T-helper 9 cell (primary cell): ENCODE results near the gene NSD2.
"Not testable (repeated sequence)": the region's sequence is repeated elsewhere in the genome, so short reads cannot be mapped to it uniquely, and the experiment has no call there.

ENCODE experiments used
- DNase-seq: peaks from one replicate; pipeline ENCODE4 v3.0.0-alpha.2; 2020
- total RNA-seq, 2 donors: gene quantifications; one replicate each; lab custom pipeline; 2026; lab: John Stamatoyannopoulos, UW

Gene NSD2
- 80.4 to 106 reads per million in 2 donors for total RNA-seq

DNA sequence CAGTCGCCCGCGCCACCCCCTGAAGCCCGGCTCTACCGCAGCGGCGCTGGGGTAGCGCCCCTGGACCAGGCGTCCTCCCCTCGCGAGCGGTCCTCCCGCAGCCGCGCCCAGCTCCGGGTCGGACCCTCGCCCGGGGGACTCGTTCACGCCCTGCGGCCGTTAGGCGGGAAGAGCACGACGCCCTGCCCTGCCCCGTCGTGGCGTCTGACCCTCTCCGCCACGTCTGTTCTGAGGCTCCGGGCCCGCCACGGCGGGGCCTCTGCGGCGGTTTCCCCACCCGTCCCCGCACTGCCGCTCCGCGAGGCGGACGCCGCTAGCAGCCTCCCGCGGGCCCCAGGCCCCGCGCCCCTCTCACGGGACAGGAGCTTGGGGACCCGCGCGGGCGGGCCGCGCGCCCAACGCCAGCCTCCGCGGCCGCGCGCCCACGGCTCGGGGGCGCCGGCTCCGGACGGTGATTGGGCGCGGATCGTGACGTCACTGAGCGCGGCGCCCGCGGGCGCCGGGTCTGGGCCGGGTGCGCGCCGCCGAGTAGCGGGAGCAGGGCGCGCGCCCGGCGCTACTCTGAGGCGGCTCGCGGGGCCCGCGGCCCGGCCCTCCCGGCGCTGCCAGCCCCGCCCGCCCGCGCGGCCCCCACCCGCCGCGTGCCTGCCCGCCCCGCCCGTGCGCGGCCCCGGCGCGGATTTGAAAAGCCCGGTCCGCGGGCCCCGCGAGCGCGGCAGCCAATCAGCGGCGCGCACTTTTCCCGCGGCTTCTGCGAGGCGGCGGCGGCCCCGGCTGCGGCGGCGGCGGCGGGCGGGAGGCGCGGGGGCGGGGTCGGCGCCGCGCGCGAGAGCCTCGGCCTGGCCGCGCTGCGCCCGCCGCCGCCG, at the start of gene NSD2:
Gene NSD2, plus strand, starts transcription at position 816 of the 866 bp plus-strand sequence. CDS start 29,262 bp downstream, outside the sequence.
- DNase-seq, result peak; percentile 89

DNA sequence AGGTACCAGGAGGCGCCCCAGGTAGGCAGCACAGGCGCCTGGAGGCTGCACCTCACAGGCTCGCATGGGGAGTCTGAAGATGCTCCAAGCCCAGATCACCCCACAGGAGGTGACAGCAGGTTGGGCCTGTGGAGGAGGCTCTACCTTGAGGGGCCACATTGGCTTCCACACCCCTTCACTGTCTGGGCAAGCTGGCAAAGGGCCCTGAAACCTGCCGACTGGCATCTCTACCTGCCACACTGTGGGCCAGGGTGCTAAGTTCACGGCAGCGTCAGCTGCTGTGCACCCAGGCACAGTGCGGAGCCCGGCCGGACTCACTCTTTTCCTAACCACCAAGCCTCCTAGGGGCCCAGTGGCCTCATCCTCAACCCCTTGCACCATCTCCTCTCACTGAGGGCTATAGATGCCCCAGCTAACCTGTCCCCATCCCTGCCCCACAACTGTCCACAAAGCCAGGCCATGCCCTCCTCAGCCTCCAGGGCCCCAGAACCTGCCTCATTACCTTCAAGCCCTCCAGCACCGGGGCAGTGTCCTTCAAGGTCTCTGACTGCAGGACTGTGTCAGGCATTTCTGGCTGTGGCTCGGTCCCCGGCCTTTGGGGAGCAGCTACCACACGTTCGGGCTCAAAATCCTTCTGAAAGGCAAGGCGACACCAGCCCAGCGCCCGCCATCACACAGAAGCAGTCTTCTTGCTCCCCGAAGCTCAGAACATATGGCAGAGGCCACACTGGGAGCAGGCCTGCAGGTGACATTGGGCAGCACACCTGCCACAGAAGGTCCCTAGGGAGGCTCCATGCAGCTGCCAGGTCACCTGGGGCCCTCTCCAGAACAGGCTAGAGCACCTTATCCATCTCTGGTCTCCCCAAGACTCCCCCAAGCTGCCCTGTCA, 49.3 kb upstream of the NSD2 start:
- no peak for DNase-seq

DNA sequence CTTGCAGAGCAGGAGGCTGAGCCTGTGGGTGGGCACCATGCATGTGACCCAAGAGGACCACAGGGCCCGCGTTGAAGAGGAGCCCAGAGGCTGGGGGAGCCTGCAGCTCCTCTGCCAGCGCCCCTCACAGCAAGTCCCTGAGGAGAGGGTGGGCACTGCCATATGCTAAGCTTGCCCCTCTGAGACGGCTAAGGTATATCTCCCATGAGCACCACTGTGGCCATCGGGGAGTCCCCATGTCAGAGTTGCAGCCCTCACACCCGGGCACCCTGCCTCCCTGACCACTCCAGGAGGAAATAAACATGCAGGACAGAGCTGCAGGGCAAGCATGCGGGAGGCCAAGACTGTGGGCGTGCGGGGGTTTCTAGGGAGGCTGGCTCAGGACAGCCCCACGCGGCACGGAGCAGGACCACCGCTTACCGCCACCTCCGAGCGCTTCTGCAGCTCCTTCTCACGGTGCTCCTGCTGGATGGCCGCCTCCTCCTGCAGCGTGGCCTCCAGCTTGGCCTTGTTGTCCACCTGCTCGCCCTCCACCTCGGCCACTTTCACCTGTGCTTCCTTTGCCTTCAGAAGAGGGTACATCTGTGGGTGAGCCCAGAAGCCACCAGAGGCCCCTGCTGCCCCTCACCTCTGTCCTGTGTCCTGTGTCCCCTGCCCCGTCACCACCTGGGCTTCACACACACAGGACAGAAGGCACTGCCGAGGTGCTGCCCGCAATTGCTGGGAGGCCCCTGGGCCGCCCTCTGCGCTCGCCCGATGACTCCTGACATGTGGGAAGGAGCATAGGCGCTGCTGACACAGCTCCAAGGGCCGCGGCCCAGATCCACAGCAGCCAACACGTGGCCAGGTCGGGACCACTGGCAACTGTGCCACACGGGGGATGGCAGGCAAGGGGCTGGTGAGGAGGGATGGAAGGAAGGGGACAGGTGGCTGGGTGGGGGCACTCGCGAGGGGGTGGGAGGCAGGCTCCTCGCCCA, 48.3 kb upstream of the NSD2 start:
- no peak for DNase-seq

DNA sequence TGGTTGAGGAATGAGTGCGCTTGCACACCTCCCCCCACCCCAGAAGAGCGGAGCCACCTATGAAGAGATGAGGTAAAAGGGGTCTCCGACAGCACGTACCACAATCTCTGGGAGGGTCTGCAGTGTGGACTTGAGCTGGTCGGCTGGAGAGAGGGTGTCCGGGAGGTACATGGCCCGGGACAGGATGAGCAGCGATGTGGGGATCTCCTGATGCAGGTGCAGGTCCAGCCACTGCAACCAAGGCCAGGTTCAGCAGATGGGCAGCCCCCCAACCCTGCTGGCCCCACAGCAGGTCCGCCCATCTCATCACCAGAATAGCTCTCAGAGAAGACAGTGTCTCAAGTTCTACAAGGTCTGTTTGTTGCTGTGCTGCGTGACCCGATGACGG, 47.7 kb upstream of the NSD2 start:
- no peak for DNase-seq

DNA sequence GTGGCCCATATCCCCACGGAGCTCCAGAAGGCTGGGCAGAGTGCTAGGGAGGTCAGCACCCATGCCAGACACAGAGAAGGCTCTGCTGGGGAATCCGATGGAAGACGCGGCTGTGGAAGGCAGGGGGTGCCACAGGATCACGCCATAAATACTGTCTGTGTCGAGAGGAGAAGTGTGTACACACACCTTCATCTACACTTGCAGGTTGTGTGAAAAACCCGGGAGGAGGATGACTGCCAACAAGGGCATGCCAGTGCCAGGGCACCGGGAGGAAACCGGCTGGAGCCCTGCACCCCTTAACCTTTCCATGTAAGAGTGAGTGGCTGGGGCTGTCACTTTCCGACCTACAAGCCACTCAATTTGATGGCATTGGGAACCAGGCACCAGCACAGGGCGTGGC, 46.4 kb upstream of the NSD2 start:
- no peak for DNase-seq

DNA sequence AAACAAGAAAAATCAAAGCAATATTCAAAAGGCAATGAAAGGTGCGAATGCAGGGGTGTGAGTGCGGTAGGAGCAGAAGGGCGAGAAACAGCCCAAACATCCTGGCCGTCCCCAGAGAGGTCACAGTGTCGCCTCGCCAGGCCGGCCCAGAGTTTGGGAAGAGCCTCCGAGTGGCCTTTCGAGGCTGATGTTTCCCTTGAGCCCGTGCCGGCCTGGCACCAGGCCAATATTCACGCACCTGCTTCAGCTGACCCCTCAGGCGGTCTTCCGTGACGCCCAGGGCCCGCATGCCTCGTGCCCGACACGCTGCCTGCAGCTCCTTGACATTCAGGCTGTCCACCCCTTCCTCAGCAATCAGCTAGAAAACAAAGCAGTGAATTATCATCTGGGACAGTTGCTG, 45.9 kb upstream of the NSD2 start:
- DNase-seq, result no peak

DNA sequence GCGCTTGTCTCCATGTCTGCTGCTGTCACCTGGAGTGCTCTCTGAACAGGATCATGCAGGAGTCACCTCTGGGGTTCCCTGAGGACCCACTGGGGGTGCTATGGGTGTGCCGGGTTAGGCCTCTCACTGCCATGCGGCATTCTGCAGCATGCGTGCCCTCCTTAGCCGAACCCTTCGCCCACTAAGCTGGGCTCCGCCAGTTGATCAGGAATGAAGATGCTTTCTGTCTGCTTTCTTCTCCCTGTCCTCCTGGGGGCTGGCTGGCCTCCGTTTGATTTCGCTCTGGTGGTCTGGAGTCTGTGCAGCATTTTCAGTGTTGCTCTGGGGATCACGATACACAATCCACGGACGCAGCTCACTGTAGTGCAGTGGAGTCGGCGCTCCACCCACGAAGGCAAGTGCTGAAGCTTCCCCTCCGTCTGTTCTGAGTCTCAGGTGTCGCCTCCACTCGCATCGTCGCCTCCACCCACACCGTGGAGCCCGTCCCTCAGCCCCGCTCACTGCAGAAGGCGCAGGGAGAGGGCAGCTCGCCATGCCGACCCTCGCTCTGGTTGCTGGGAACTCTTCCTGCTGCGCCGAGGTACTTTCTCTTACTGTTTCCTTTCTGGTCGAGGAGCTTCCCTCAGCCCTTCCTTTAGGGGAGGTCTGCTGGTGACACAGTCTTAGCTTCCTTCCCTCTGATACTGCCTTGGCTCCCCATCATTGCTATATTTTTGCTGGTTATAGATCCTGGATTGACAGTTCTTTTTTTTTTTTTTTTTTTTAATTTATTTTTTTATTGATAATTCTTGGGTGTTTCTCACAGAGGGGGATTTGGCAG, 44.5 kb upstream of the NSD2 start:
- no peak for DNase-seq

DNA sequence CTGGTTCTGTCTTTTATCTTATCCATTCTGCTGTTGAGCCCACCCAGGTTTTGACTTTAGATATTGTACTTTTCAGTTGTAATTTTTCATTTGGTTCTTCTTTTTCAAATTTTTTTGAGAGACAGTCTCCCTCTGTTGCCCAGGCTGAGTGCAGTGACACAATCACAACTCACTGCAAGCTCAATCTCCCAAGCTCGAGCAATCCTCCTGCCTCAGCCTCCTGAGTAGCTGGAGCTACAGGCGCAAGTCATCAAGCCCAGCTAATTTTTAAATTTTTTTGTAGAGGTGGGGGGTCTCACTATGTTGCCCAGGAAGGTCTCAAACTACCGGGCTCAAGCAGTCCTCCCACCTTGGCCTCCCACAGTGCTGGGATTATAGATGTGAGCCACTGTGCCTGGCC, 41.0 kb upstream of the NSD2 start:
- no peak for DNase-seq

DNA sequence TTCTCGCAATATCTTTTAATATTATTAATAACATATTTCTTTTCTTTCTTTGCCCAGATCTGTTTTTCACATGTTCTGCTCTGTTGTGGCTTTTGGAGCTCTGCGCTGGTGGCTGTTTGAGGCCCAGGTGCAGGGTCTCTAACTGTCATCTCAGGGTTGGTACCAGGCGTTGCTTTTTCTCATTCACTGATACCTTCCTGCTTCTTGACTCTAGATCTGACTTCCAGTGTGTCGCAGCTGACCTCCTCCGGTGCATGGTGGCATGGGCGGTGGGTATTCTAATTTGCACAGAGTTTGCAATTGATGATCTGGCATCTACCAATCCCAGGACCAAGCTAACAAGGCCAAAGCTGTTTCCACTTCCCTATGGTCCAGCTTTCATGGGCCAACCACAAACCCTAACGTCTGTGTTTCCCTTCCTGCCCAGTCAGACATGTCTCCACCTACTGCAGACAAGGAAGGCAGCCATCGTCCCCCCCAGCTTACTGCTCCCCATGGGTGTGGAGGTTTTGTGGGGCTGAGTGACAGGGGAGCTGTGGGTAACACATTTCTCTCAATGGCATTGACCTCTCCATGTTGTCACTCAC, 40.5 kb upstream of the NSD2 start:
- no peak for DNase-seq

DNA sequence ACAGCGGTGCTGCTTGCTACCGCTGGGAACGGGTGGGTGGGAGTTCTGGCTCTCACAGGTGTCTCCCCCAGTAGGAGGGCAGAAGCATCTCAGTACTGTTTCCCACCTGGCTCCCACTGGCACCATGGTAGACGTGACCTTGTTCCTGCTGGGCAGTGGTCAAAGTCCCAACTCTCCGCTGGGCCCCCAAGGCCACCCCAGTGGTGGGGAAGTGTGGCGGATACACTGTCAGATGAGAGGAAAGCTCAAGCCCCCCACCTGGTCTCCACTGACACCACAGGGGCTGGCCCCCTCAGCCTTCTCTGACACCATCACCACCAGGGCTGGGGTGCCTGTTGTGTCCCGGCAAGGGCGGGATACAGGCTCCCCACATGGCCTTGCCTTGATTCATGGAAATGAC, 39.9 kb upstream of the NSD2 start:
- DNase-seq, result no peak

DNA sequence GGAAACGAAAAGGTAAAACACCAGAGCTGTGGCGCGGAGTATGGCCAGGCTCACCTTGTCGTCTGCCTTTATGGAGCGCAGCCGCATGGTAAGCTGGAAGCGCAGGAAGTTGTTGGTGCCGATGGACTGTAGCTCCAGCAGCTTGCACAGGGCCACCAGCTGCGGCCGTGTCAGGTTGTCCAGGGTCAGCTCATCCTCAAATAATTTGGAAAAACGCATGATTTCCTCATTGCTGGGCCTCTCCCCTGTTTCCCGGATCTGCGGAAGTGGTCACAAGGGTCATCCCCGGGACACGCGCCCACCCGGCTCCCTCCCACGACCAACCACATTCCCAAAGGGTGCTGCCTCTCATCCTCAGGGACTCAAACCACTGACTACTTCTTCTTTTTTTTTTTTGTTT, 38.5 kb upstream of the NSD2 start:
- DNase-seq, result no peak

DNA sequence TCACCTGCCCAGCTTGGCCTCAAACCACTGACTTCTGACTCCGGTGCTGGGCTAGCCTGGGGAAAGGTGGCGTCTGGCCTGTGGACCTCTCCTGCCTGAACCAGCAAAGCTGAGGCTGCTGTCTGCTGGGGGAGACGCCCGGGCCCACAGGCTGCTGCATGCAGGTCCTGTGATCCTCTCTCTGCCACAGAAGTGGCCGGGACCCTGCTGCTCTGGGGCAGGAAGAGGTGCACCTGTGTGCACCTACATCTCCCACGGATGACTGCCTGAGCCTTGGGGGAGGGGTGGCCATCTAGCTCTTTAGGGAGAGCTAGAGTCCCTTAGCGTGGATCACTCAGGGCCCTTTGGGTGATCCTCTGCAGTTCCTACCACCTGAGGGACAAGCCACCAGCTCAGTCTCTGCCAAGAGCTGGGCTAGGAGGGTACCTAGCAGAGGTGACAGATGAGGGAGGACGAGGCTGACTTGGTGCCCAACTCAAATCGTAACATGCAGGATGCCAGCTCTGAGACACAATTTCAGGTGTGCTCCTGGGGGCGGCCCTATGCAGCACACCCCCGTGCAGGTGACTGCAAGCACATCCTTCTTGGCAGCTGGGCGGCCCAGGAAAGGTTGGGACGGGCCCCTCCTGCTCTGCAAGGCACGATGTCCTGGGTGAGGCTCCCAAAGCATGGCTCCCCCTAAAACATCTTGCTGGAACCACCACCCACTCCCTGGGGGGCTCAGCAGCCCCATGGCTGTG, 37.7 kb upstream of the NSD2 start:
- DNase-seq, result no peak

DNA sequence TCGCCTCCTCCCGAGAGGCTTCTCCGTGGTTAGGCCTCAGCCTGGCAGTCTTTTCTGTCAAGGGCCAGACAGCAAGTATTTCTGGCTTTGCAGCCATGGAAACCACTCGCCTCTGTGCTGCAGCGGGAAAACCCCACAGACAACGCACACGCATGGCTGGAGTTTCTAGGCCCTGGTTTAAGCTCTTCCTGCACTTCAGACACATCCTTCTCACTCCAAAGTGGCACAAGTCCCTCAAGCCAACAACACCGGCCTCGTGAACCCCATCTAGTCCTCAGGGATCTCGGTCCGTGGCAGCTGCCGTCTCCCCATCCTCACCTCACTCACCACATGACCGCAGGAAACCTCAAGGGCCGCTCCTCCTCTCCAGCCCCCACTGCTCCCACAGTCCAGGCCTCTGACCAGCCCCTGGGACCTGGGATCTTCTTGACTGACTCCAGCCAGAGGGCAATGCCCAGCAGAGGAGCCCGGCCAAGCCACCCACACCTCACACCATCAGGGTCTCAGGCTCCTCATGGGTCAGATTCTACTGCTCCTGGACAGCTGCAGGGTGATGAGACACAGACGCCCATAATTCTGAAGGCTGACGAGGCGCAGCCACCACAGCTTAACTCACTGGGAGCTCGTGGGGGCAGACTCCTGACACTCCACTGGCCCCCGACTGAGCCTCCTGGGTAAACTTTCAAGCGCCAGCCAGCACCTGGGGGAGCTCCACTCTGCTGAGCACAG, 37.0 kb upstream of the NSD2 start:
- DNase-seq, result no peak

DNA sequence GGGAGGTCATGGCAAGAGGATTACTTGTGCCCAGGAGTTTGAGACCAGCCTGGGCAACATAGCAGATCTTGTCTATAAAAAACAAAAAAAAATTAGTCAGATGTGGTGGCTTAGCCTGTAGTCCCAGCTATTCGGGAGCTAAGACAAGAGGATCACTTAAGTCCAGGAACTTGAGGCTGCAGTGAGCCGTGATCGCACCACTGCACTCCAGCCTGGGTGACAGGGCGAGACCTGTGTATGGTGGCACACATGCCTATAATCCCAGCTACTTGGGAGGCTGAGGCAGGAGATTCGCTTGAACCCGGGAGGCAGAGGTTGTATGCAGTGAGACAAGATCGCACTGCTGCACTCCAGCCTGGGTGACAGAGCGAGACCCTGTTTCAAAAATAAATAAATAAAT, 35.4 kb upstream of the NSD2 start:
- DNase-seq, result not testable (repeated sequence)

DNA sequence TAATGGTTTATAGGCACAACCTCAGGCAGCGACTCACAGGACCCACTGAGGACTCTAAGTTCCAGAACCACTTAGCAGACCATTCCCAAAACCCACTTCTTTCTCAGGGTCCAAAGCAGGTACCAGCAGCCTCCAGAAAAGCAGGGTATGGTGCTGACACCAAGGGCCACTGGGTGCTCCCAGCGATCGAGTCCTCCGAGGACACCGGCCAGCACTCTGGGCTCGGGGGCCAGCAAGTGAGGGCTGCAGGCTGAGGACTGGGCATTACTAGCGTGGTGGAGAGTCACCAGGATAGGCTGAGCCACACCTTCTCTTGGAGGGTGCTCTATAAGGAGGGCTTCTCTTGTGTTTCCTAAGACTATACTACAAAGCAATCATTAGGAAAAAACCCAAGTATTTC, 34.5 kb upstream of the NSD2 start:
- no peak for DNase-seq

DNA sequence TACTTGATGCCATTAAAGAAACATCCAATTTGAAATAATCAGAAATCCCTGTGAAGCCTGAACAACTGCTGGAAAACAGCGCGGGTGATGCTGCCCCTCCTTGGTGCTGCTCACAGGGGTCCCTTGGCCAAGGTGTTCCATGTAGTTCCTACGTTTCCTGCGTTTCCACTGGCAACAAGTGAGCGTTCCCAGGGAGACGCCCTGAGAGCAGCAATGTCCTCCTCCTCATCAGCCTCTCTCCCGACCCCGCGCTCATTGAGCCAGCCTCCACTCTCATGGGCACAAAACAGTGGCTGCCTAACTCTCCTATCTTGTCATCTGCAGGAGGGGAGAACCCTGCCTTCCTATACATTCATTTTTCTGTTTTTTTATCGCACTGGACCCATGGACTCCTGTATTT, 34.1 kb upstream of the NSD2 start:
- no peak for DNase-seq

DNA sequence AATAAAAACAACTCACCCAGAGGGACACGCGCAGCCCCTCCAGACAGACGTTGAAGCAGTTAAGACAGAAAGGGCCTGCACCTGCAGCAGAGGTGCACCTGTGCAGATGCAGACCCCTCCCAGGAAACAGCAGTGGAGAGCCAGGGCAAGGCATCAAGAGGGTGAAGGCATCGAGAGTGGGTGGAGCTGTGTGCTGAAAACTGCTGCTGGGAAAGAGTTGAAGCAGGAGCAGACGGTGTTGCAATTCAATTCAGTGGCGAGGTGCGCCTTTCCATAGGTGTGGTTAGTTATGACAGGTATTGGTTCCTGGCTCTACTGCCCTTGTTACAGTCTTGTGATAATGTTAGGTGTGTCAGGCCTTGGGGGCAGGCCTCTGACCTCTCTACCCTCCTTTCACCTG, 31.9 kb upstream of the NSD2 start:
- no peak for DNase-seq

DNA sequence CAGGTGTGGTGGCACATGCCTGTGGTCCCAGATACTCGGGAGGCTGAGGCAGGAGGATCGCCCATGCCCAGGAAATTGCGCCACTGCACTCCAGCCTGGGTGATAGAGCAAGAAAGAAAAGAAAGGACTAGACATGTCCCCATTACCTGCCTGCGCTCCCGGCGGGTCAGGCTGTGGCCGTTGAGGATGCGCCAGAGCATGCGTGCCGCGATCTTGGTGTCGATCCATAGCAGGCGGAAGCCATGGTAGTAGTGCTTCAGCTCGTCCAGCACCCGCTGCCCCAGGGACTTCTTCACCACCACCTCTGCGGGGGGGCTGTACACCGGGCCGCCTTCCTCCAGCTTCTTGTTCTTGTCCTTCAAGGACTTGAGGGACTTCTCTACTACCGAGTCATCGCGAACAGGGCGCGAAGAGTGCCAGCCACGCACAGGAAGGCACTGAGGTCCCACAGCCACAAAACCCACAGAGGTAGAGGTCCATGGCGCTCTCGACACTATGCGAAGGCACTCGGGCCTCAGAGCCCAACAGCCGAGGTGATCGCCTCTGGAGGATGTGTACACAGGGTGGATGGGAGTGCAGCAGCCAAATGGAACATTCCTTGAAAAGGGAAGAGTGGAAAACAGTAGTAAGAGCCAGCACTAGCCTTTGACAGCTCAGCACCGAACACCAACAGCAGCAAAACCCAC, 29.8 kb upstream of the NSD2 start:
- no peak for DNase-seq

DNA sequence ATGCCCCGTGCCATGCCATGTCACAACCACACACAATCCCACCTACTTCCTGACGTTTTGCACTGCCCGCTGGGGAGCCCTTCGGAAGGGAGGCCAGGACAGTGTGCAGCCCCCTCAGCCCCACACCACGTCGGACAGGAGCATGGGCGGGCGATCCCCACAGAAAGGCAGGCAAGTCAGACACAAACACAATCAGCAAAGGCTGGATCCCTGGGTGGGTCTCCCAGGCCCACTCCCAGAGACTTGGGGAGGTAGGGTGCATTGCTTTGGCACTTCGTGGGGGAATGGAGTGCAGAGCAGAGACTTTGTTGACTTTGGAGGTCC, 29.3 kb upstream of the NSD2 start:
- DNase-seq, result no peak
